ENCODE measurements around the gene NFRKB. TPM values are rescaled to one million over a fixed set of nuclear protein-coding genes. Genes with fewer than 3 reads are reported as not detected.
"Not testable (repeated sequence)": the region's sequence is repeated elsewhere in the genome, so short reads cannot be mapped to it uniquely, and the experiment has no call there.

NFRKB gene
- polyA plus RNA-seq, 12 donors, result 18.1 to 30.4 (median 20.0) TPM; not detected in 1

GRCh38 chr11:129894278-129895125 is 876 bp downstream of the NFRKB start:
- DNase-seq, result no peak

GRCh38 chr11:129888451-129888850 is 6.9 kb downstream of the NFRKB start:
- no peak for DNase-seq

- no peak for DNase-seq
Measured at GRCh38 chr11:129885381-129885780, 10.0 kb downstream of the NFRKB start.

GRCh38 chr11:129884581-129884980 is 10.8 kb downstream of the NFRKB start:
- DNase-seq, result no peak

GRCh38 chr11:129881570-129882170 is 13.7 kb downstream of the NFRKB start:
- DNase-seq, result no peak

- no peak for DNase-seq
Measured at GRCh38 chr11:129880311-129880710, 15.1 kb downstream of the NFRKB start.

- DNase-seq, result no peak
Measured at GRCh38 chr11:129871914-129872313, 23.5 kb downstream of the NFRKB start.

- DNase-seq, result not testable (repeated sequence)
Measured at GRCh38 chr11:129868626-129869025, 26.8 kb downstream of the NFRKB start.

GRCh38 chr11:129866311-129866710 is 29.1 kb downstream of the NFRKB start:
- DNase-seq, result no peak

GRCh38 chr11:129865701-129866100 is 29.7 kb downstream of the NFRKB start:
- no peak for DNase-seq

- DNase-seq, result no peak
Measured at GRCh38 chr11:129864811-129865210, 30.6 kb downstream of the NFRKB start.

- DNase-seq, result peak; percentile 16
Measured at GRCh38 chr11:129861702-129862522, 33.5 kb downstream of the NFRKB start.

GRCh38 chr11:129856036-129856435 is 39.3 kb downstream of the NFRKB start:
- DNase-seq, result no peak

- no peak for DNase-seq
Measured at GRCh38 chr11:129855086-129855485, 40.3 kb downstream of the NFRKB start.

GRCh38 chr11:129854232-129854805 is 41.1 kb downstream of the NFRKB start:
- no peak for DNase-seq

GRCh38 chr11:129853518-129854231 is 41.7 kb downstream of the NFRKB start:
- DNase-seq, result peak; percentile 35

GRCh38 chr11:129852125-129852740 is 43.1 kb downstream of the NFRKB start:
- DNase-seq, result no peak

- DNase-seq, result no peak
Measured at GRCh38 chr11:129849447-129850130, 45.8 kb downstream of the NFRKB start.

- DNase-seq, result not testable (repeated sequence)
Measured at GRCh38 chr11:129847361-129847760, 48.0 kb downstream of the NFRKB start.
